ENCODE measurements around the gene EDIL3.

- TF ChIP-seq TAF1 (IDR thresholded peaks at IDR 0.05; ENCODE audit: borderline replicate concordance, insufficient read depth, low read length) (no peak), REST (IDR thresholded peaks at IDR 0.05; ENCODE audit: insufficient read depth in 1 of 2, low read depth in 2 of 2, low read length in 2 of 2) (no peak), POLR2AphosphoS5 (IDR thresholded peaks at IDR 0.05; ENCODE audit: low read depth, low read length) (no peak)
Measured at GRCh38 chr5:84281383-84281782, 103.3 kb downstream of the EDIL3 start.

Measured in PFSK-1 (cell line).